ENCODE data around the gene VPS50.

GRCh38 chr7:93202594-93203250, 29.4 kb upstream of the VPS50 start:
- TF ChIP-seq NFIC (IDR thresholded peaks at IDR 0.05) (no peak), RAD21 (IDR thresholded peaks at IDR 0.05; ENCODE audit: low read depth) (no peak), TAF1 (IDR thresholded peaks at IDR 0.05; ENCODE audit: low read depth) (no peak), USF1 (IDR thresholded peaks at IDR 0.05) (no peak), CEBPB (IDR thresholded peaks at IDR 0.05) (no peak), MAX (IDR thresholded peaks at IDR 0.05) (no peak)
